ENCODE measurements around the gene GPD1L. TPM values are rescaled to one million over a fixed set of nuclear protein-coding genes. Genes with fewer than 3 reads are reported as not detected.
"Not testable (repeated sequence)": the region's sequence is repeated elsewhere in the genome, so short reads cannot be mapped to it uniquely, and the experiment has no call there.

The GPD1L gene
- 100 to 1,000 TPM in 3 of 4 donors, 10 to 100 TPM in 1; 99.4 to 135 (median 128) TPM for total RNA-seq
- polyA plus RNA-seq: 100 to 1,000 TPM in 1 of 3 donors, 10 to 100 TPM in 2; 28.2 to 101 (median 90.5) TPM
- long read RNA-seq, donor 1, full-length matches to known transcripts: 57 of 73 reads
- long read RNA-seq, donor 1, partial matches to known transcripts: 14 of 73 reads
- long read RNA-seq, donor 1, other reads (novel, unspliced or antisense): 2 of 73 reads
- long read RNA-seq, donor 2, full-length matches to known transcripts: 152 of 201 reads
- long read RNA-seq, donor 2, partial matches to known transcripts: 1 of 201 reads
- long read RNA-seq, donor 2, other reads (novel, unspliced or antisense): 48 of 201 reads

GRCh38 chr3:32106132-32106928 is at the start of gene GPD1L:
TSS of gene GPD1L (plus strand) at chr3:32106620. CDS start at chr3:32106712, 92 bp downstream.
- 2 to 4% (median 3%) methylated on average over 49 to 78 of the region's 78 CpGs for WGBS, 3 donors
- TF ChIP-seq, protein P1, sequence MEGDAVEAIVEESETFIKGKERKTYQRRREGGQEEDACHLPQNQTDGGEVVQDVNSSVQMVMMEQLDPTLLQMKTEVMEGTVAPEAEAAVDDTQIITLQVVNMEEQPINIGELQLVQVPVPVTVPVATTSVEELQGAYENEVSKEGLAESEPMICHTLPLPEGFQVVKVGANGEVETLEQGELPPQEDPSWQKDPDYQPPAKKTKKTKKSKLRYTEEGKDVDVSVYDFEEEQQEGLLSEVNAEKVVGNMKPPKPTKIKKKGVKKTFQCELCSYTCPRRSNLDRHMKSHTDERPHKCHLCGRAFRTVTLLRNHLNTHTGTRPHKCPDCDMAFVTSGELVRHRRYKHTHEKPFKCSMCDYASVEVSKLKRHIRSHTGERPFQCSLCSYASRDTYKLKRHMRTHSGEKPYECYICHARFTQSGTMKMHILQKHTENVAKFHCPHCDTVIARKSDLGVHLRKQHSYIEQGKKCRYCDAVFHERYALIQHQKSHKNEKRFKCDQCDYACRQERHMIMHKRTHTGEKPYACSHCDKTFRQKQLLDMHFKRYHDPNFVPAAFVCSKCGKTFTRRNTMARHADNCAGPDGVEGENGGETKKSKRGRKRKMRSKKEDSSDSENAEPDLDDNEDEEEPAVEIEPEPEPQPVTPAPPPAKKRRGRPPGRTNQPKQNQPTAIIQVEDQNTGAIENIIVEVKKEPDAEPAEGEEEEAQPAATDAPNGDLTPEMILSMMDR (IDR thresholded peaks at IDR 0.05): no peak
- Histone ChIP-seq H3K27ac (peak within 1 kb of the TSS; percentile 96), H3K4me1 (peaks cover 42% of the 10 kb centered on the region), H3K9me3 (no peaks in the 10 kb centered on the region), H3K27me3 (ENCODE audit: insufficient read depth in 3 of 3, low read length in 2 of 3) (no peaks in the 10 kb centered on the region), H3K4me3 (peak within 1 kb of the TSS; percentile 89), H3K36me3 (ENCODE audit: insufficient read depth in 1 of 2, low read depth in 1 of 2) (no peaks in the 10 kb centered on the region)
- intact Hi-C loops (cut with DNase I): loop anchor here (2.0 to 5.0 kb wide), 2 partner anchors 54 to 62 kb away; no protein-coding TSS in a partner anchor
- ATAC-seq (peak; percentile 88 to 96 (median 93)), DNase-seq (peak; percentile 96 to 98)

DNA sequence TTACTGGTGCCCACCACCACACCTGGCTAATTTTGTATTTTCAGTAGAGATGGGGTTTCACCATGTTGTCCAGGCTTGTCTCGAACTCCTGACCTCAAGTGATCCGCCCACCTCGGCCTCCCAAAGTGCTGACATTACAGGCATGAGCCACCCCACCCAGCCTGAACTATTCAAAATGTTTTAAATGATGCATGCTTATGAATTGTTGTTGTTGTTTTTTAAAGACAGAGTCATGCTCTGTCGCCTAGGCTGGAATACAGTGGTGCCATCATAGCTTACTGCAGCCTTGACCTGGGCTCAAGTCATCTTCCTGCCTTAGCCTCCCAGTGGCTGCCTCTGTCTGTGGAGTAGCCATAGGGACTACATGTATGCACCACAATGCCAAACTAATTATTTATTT is 48.0 kb upstream of the GPD1L start:
- 84 to 97% (median 96%) methylated on average over 4 of the region's 4 CpGs for WGBS, 3 donors
- H3K4me1 ChIP-seq; H3K9me3 ChIP-seq; H3K36me3 ChIP-seq (ENCODE audit: insufficient read depth in 1 of 2, low read depth in 1 of 2); H3K27me3 ChIP-seq (ENCODE audit: insufficient read depth in 3 of 3, low read length in 2 of 3); H3K4me3 ChIP-seq; ATAC-seq; H3K27ac ChIP-seq; DNase-seq; intact Hi-C loops (cut with DNase I): not testable (repeated sequence)

GRCh38 chr3:32062950-32063582 is 43.4 kb upstream of the GPD1L start:
- no peak for DNase-seq
- TF ChIP-seq, protein P1 (IDR thresholded peaks at IDR 0.05): no peak
- no peak overlapping the region for H3K4me3 ChIP-seq
- 67 to 73% (median 68%) methylated on average over 4 of the region's 4 CpGs for WGBS, 3 donors
- no peak for ATAC-seq
- H3K27me3 ChIP-seq (ENCODE audit: insufficient read depth in 3 of 3, low read length in 2 of 3): no peaks in the 10 kb centered on the region
- intact Hi-C loops (cut with DNase I): no loop called here
- H3K9me3 ChIP-seq: no peaks in the 10 kb centered on the region
- H3K36me3 ChIP-seq (ENCODE audit: insufficient read depth in 1 of 2, low read depth in 1 of 2): no peaks in the 10 kb centered on the region
- H3K4me1 ChIP-seq: no peaks in the 10 kb centered on the region
- no peak overlapping the region for H3K27ac ChIP-seq

DNA sequence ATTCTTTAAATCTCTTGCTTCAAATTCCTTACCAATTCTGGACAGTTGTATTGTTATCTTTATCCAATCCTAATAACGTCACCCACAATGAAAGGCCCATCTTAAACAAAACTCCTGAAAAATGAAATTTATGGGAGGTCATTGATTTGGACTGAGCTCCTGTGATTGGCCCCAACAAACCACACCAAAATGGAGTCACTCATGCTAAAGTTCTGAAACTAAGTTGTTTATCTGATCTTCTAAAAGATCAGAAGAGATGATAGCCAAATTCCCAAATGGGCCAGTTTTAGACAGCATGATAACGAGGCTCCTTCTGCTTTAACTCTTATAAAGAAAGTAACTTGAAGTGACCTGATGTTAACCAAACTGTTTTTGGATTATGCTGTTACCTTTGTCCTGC is 39.7 kb upstream of the GPD1L start:
- no peak for ATAC-seq
- WGBS, 3 donors: 91 to 94% (median 93%) methylated on average over 2 of the region's 2 CpGs
- H3K4me1 ChIP-seq: no peaks in the 10 kb centered on the region

GRCh38 chr3:32074194-32074593 is 32.2 kb upstream of the GPD1L start:
- H3K27me3 ChIP-seq (ENCODE audit: insufficient read depth in 3 of 3, low read length in 2 of 3); H3K4me3 ChIP-seq; H3K36me3 ChIP-seq (ENCODE audit: insufficient read depth in 1 of 2, low read depth in 1 of 2); intact Hi-C loops (cut with DNase I); H3K4me1 ChIP-seq; DNase-seq; H3K27ac ChIP-seq; ATAC-seq; H3K9me3 ChIP-seq: not testable (repeated sequence)
- WGBS, 3 donors: 87 to 92% (median 89%) methylated on average over 7 of the region's 7 CpGs

More for the DNA sequence above, 39.7 kb upstream of the GPD1L start:
- no peaks in the 10 kb centered on the region for H3K27me3 ChIP-seq (ENCODE audit: insufficient read depth in 3 of 3, low read length in 2 of 3)
- TF ChIP-seq, protein P1 (IDR thresholded peaks at IDR 0.05): no peak
- no peak overlapping the region for H3K4me3 ChIP-seq
- H3K27ac ChIP-seq: no peak overlapping the region
- no peak for DNase-seq
- H3K36me3 ChIP-seq (ENCODE audit: insufficient read depth in 1 of 2, low read depth in 1 of 2): no peaks in the 10 kb centered on the region
- intact Hi-C loops (cut with DNase I): no loop called here
- H3K9me3 ChIP-seq: no peaks in the 10 kb centered on the region
